DND-41 (cell line): ENCODE measurements around the gene GAD1.

Source experiments
- ATAC-seq: fragments of 200-7000 bp; cut with Tn5 transposase; 3 replicates; pipeline ENCODE4 v1.9.1; 2021; ENCODE audit warnings: low read depth; ENCODE audit not compliant: insufficient read depth
- DNase-seq: peaks from one replicate; pipeline ENCODE4 v3.0.0-alpha.2; 2020
- H2AFZ ChIP-seq: 2 replicates; pipeline ENCODE4 v1.6.0; 2012; ENCODE audit warnings: low read depth, low read length
- H3K27ac ChIP-seq: 2 replicates; pipeline ENCODE4 v1.5.1; 2012; ENCODE audit warnings: low read length, inconsistent platforms
- H3K27me3 ChIP-seq: fragments of 200-600 bp; sonication (generic); 2 replicates; pipeline ENCODE4 v1.6.0; 2012; ENCODE audit warnings: low read length, mild to moderate bottlenecking, inconsistent platforms; ENCODE audit not compliant: insufficient read depth, poor library complexity
- H3K36me3 ChIP-seq: 2 replicates; pipeline ENCODE4 v1.5.1; 2012; ENCODE audit warnings: low read length, inconsistent platforms; ENCODE audit not compliant: insufficient read depth
- H3K4me1 ChIP-seq: 2 replicates; pipeline ENCODE4 v1.5.1; 2012; ENCODE audit warnings: mild to moderate bottlenecking, low read length; ENCODE audit not compliant: insufficient read depth
- H3K4me2 ChIP-seq: 2 replicates; pipeline ENCODE4 v1.6.0; 2012; ENCODE audit warnings: mild to moderate bottlenecking, moderate library complexity, low read length, inconsistent platforms; ENCODE audit not compliant: insufficient read depth
- H3K4me3 ChIP-seq, 2 experiments: fragments of 200-600 bp in 1 of 2; shearing (Covaris generic) in 1 of 2; 2 replicates each; pipeline ENCODE4 v1.5.1; 2012 to 2016; ENCODE audit warnings: inconsistent platforms in 2 of 2, low read length in 2 of 2, mild to moderate bottlenecking in 2 of 2, low read depth in 1 of 2, moderate library complexity in 1 of 2
- H3K79me2 ChIP-seq: 2 replicates; pipeline ENCODE4 v1.6.0; 2012; ENCODE audit warnings: low read length, inconsistent platforms; ENCODE audit not compliant: insufficient read depth
- H3K9ac ChIP-seq: 2 replicates; pipeline ENCODE4 v1.6.0; 2012; ENCODE audit warnings: low read depth, mild to moderate bottlenecking, inconsistent platforms, low read length, moderate library complexity
- H3K9me3 ChIP-seq: 2 replicates; pipeline ENCODE4 v1.5.1; 2012; ENCODE audit warnings: low read length, moderate library complexity, mild to moderate bottlenecking, inconsistent platforms; ENCODE audit not compliant: insufficient read depth, severe bottlenecking
- H4K20me1 ChIP-seq: 2 replicates; pipeline ENCODE4 v1.6.0; 2012; ENCODE audit warnings: low read length; ENCODE audit not compliant: insufficient read depth
- CTCF ChIP-seq: IDR thresholded peaks from 2 replicates; pipeline ENCODE4 v1.5.1; 2012; ENCODE audit warnings: borderline replicate concordance, low read length, moderate library complexity, mild to moderate bottlenecking; ENCODE audit not compliant: poor library complexity, severe bottlenecking; ENCODE audit errors: extremely low read depth
- EZH2 ChIP-seq: IDR thresholded peaks from 3 replicates; pipeline ENCODE4 v1.6.1; 2012; ENCODE audit warnings: borderline replicate concordance, low read depth, mild to moderate bottlenecking, moderate library complexity, low read length, inconsistent platforms; ENCODE audit not compliant: severe bottlenecking

The GAD1 gene

GRCh38 chr2:170779304-170779703 lies 37.4 kb upstream of the GAD1 start:
- peaks cover 17% of the 10 kb centered on the region for H3K27me3 ChIP-seq
- H3K9me3 ChIP-seq, result no peaks in the 10 kb centered on the region
- no peaks in the 10 kb centered on the region for H3K79me2 ChIP-seq
- no peak overlapping the region for H3K4me2 ChIP-seq
- H3K9ac ChIP-seq, result no peak overlapping the region
- DNase-seq, result no peak
- H3K36me3 ChIP-seq, result no peaks in the 10 kb centered on the region
- no peak for ATAC-seq
- no peak overlapping the region for H3K27ac ChIP-seq
- no peaks in the 10 kb centered on the region for H4K20me1 ChIP-seq
- no peak for TF ChIP-seq EZH2
- no peak for TF ChIP-seq CTCF
- H3K4me1 ChIP-seq, result no peaks in the 10 kb centered on the region
- no peak overlapping the region for H3K4me3 ChIP-seq
- no peak overlapping the region for H2AFZ ChIP-seq

- Histone ChIP-seq H3K27ac (no peak overlapping the region), H3K4me2 (no peak overlapping the region), H3K36me3 (no peaks in the 10 kb centered on the region), H4K20me1 (no peaks in the 10 kb centered on the region), H3K9ac (no peak overlapping the region), H2AFZ (no peak overlapping the region), H3K9me3 (no peaks in the 10 kb centered on the region), H3K4me3 (no peak overlapping the region), H3K4me1 (no peaks in the 10 kb centered on the region), H3K27me3 (peaks cover 20% of the 10 kb centered on the region), H3K79me2 (no peaks in the 10 kb centered on the region)
- ATAC-seq, result no peak
- TF ChIP-seq CTCF, result no peak
- DNase-seq, result no peak
Observed at GRCh38 chr2:170782673-170783072, 34.0 kb upstream of the GAD1 start.

GRCh38 chr2:170783549-170783948 lies 33.1 kb upstream of the GAD1 start:
- H3K9me3 ChIP-seq, result no peaks in the 10 kb centered on the region

More at GRCh38 chr2:170783549-170783948, 33.1 kb upstream of the GAD1 start:
- Histone ChIP-seq H2AFZ (no peak overlapping the region), H3K4me3 (no peak overlapping the region), H3K27me3 (peaks cover 20% of the 10 kb centered on the region), H3K4me2 (no peak overlapping the region), H3K9ac (no peak overlapping the region), H3K36me3 (no peaks in the 10 kb centered on the region), H3K4me1 (no peaks in the 10 kb centered on the region), H3K79me2 (no peaks in the 10 kb centered on the region), H3K27ac (no peak overlapping the region), H4K20me1 (no peaks in the 10 kb centered on the region)
- TF ChIP-seq EZH2 (no peak), CTCF (no peak)
- DNase-seq (no peak), ATAC-seq (no peak)
